ENCODE measurements around the gene COL4A3. TPM values are rescaled to one million over a fixed set of nuclear protein-coding genes. Genes with fewer than 3 reads are reported as not detected.

COL4A3 gene
- total and polyA plus RNA-seq, 2 donors (not counting 3 experiments of a cell fraction or from before 2014, with no cell fraction given): not detected

- ChIA-PET POLR2A (no interaction called here), CTCF (interaction anchor here (1.3 kb wide), 1 partner anchor 18 kb away, joined by 3 read pairs; no protein-coding TSS in a partner anchor)
- Histone ChIP-seq H4K20me1 (replicated peaks; ENCODE audit: control insufficient read depth, extremely low read depth, insufficient read depth, low read length) (no peaks in the 10 kb centered on the region), H3K9me1 (replicated peaks; ENCODE audit: control insufficient read depth, extremely low read depth, insufficient read depth, low read length) (no peaks in the 10 kb centered on the region), H2AFZ (ENCODE audit: low read depth, low read length) (no peak overlapping the region), H3K27me3 (ENCODE audit: control insufficient read depth in 2 of 2, insufficient read depth in 2 of 2, low read length in 2 of 2) (no peaks in the 10 kb centered on the region), H3K36me3 (ENCODE audit: control insufficient read depth in 2 of 2, extremely low read depth in 1 of 2, insufficient read depth in 2 of 2, low read length in 2 of 2) (no peaks in the 10 kb centered on the region), H3K9me3 (replicated peaks; ENCODE audit: control insufficient read depth, insufficient read depth, low read length) (no peaks in the 10 kb centered on the region), H3K4me3 (replicated peaks in 1 of 3; ENCODE audit: insufficient read depth in 1 of 3, low read depth in 1 of 3, low read length in 3 of 3) (no peak overlapping the region), H3K4me1 (ENCODE audit: control insufficient read depth, extremely low read depth, insufficient read depth, low read length) (no peaks in the 10 kb centered on the region), H3K9ac (replicated peaks; ENCODE audit: extremely low read depth, insufficient read depth, low read length) (no peak overlapping the region), H3K79me2 (ENCODE audit: control insufficient read depth, insufficient read depth, low read length) (no peaks in the 10 kb centered on the region), H3K4me2 (ENCODE audit: insufficient read depth, low read length) (no peak overlapping the region), H3K27ac (ENCODE audit: insufficient read depth, low read depth, low read length) (no peak overlapping the region)
- DNase-seq (ENCODE audit: low read depth, low spot score) (no peak), FAIRE-seq (no peak)
- dilution Hi-C loops (cut with MboI; ENCODE audit: extremely low pct_ligation_motif_present, low sequenced_read_pairs): no loop called here
- intact Hi-C loops (cut with micrococcal nuclease): no loop called here
- no TSS peak for BruUV-seq (replicated peaks)
- TF ChIP-seq MAX (IDR thresholded peaks at IDR 0.05; ENCODE audit: insufficient read depth, insufficient read length): no peak
- TF ChIP-seq FOS (IDR thresholded peaks at IDR 0.05; ENCODE audit: borderline replicate concordance, insufficient read depth, low read length): no peak
- TF ChIP-seq MYC (IDR thresholded peaks at IDR 0.05; ENCODE audit: low read depth, low read length): no peak
- no peak for TF ChIP-seq POLR2A (IDR thresholded peaks at IDR 0.05; ENCODE audit: low read depth, low read length)
- no peak for TF ChIP-seq GATA2 (IDR thresholded peaks at IDR 0.05; ENCODE audit: insufficient read depth, insufficient read length, low read depth, low read length)
- no peak for TF ChIP-seq JUN (IDR thresholded peaks at IDR 0.05; ENCODE audit: borderline replicate concordance, insufficient read depth, insufficient read length, low read depth)
- TF ChIP-seq POLR2AphosphoS5 (IDR thresholded peaks at IDR 0.05; ENCODE audit: insufficient read depth, low read depth, low read length): no peak
- no peak for TF ChIP-seq CTCF (IDR thresholded peaks at IDR 0.05; ENCODE audit: extremely low read depth in 1 of 2, insufficient read depth in 1 of 2, low read depth in 1 of 2, low read length in 2 of 2)
- TF ChIP-seq EZH2 (IDR thresholded peaks at IDR 0.05; ENCODE audit: borderline replicate concordance, low read depth, low read length, severe bottlenecking): no peak
Observed at GRCh38 chr2:227234429-227234828, 70.0 kb downstream of the COL4A3 start.
